ENCODE data around the gene FPR2. TPM values are rescaled to one million over a fixed set of nuclear protein-coding genes. Genes with fewer than 3 reads are reported as not detected.

Gene FPR2
- total and polyA plus RNA-seq, 4 donors, result 0.15 to 4.1 (median 2.4) TPM

DNA sequence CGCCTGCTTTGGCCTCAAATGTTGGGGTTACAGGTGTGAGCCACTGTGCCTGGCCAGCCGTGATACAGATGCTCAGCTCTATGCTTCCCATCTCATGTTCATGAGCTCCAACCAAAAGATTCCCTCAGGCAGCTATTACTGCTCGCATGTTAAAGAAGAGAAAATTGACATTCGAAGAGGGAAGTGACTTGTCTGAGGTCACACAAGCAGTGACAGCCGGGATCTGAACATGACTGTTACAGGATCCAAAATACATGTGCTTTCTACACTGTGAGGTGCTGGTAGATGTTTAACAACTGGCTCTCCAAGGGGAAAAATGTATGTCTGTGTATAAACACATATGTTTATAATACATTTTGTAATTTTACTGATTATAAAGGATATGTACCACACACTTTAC, 20.6 kb upstream of the FPR2 start:
- TF ChIP-seq, protein P1, sequence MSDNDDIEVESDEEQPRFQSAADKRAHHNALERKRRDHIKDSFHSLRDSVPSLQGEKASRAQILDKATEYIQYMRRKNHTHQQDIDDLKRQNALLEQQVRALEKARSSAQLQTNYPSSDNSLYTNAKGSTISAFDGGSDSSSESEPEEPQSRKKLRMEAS (IDR thresholded peaks at IDR 0.05), result no peak
- Histone ChIP-seq H3K36me3 (ENCODE audit: control insufficient read depth in 4 of 4, insufficient read depth in 3 of 4, low read depth in 1 of 4, low read length in 3 of 4) (no peaks in the 10 kb centered on the region), H3K27ac (ENCODE audit: low read depth in 1 of 2, low read length in 2 of 2) (no peak overlapping the region), H3K9ac (ENCODE audit: low read depth in 1 of 2, low read length in 2 of 2) (no peak overlapping the region), H3K4me1 (ENCODE audit: control insufficient read depth in 4 of 4, insufficient read depth in 4 of 4, low read length in 3 of 4) (peaks cover 0 to 2% (median 0%) of the 10 kb centered on the region in 4 donors), H3K4me3 (ENCODE audit: low read depth in 1 of 3, low read length in 3 of 3) (no peak overlapping the region), H3K27me3 (ENCODE audit: control insufficient read depth in 4 of 4, insufficient read depth in 4 of 4, low read length in 3 of 4) (peaks cover 0 to 3% (median 0%) of the 10 kb centered on the region in 4 donors), H3K9me3 (ENCODE audit: control insufficient read depth in 4 of 4, low read length in 3 of 4) (no peaks in the 10 kb centered on the region)
- no peak for DNase-seq (ENCODE audit: low spot score)
- 71% methylated on average over 5 of the region's 5 CpGs for WGBS

- no peak overlapping the region for H3K27ac ChIP-seq (ENCODE audit: low read depth in 1 of 2, low read length in 2 of 2)
- no peak overlapping the region for H3K9ac ChIP-seq (ENCODE audit: low read depth in 1 of 2, low read length in 2 of 2)
- H3K9me3 ChIP-seq (ENCODE audit: control insufficient read depth in 4 of 4, low read length in 3 of 4), result peaks cover 0 to 10% (median 4%) of the 10 kb centered on the region in 4 donors
- no peaks in the 10 kb centered on the region for H3K27me3 ChIP-seq (ENCODE audit: control insufficient read depth in 4 of 4, insufficient read depth in 4 of 4, low read length in 3 of 4)
- no peaks in the 10 kb centered on the region for H3K4me1 ChIP-seq (ENCODE audit: control insufficient read depth in 4 of 4, insufficient read depth in 4 of 4, low read length in 3 of 4)
- DNase-seq (ENCODE audit: low spot score), result no peak
- TF ChIP-seq, protein P1 (IDR thresholded peaks at IDR 0.05), result no peak
- TF ChIP-seq, protein P2, sequence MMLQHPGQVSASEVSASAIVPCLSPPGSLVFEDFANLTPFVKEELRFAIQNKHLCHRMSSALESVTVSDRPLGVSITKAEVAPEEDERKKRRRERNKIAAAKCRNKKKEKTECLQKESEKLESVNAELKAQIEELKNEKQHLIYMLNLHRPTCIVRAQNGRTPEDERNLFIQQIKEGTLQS (IDR thresholded peaks at IDR 0.05), result no peak
- TF ChIP-seq, protein P3, sequence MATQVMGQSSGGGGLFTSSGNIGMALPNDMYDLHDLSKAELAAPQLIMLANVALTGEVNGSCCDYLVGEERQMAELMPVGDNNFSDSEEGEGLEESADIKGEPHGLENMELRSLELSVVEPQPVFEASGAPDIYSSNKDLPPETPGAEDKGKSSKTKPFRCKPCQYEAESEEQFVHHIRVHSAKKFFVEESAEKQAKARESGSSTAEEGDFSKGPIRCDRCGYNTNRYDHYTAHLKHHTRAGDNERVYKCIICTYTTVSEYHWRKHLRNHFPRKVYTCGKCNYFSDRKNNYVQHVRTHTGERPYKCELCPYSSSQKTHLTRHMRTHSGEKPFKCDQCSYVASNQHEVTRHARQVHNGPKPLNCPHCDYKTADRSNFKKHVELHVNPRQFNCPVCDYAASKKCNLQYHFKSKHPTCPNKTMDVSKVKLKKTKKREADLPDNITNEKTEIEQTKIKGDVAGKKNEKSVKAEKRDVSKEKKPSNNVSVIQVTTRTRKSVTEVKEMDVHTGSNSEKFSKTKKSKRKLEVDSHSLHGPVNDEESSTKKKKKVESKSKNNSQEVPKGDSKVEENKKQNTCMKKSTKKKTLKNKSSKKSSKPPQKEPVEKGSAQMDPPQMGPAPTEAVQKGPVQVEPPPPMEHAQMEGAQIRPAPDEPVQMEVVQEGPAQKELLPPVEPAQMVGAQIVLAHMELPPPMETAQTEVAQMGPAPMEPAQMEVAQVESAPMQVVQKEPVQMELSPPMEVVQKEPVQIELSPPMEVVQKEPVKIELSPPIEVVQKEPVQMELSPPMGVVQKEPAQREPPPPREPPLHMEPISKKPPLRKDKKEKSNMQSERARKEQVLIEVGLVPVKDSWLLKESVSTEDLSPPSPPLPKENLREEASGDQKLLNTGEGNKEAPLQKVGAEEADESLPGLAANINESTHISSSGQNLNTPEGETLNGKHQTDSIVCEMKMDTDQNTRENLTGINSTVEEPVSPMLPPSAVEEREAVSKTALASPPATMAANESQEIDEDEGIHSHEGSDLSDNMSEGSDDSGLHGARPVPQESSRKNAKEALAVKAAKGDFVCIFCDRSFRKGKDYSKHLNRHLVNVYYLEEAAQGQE (IDR thresholded peaks at IDR 0.05), result no peak
- no peak for TF ChIP-seq FOXA1 (IDR thresholded peaks at IDR 0.05)
- TF ChIP-seq YY1 (IDR thresholded peaks at IDR 0.05), result no peak
- no peak for TF ChIP-seq NR2F2 (IDR thresholded peaks at IDR 0.05)
- TF ChIP-seq HNF4A (conservative IDR thresholded peaks at IDR 0.05), result no peak
- TF ChIP-seq TAF1 (conservative IDR thresholded peaks at IDR 0.05), result no peak
- TF ChIP-seq, protein P4, sequence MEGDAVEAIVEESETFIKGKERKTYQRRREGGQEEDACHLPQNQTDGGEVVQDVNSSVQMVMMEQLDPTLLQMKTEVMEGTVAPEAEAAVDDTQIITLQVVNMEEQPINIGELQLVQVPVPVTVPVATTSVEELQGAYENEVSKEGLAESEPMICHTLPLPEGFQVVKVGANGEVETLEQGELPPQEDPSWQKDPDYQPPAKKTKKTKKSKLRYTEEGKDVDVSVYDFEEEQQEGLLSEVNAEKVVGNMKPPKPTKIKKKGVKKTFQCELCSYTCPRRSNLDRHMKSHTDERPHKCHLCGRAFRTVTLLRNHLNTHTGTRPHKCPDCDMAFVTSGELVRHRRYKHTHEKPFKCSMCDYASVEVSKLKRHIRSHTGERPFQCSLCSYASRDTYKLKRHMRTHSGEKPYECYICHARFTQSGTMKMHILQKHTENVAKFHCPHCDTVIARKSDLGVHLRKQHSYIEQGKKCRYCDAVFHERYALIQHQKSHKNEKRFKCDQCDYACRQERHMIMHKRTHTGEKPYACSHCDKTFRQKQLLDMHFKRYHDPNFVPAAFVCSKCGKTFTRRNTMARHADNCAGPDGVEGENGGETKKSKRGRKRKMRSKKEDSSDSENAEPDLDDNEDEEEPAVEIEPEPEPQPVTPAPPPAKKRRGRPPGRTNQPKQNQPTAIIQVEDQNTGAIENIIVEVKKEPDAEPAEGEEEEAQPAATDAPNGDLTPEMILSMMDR (IDR thresholded peaks at IDR 0.05; ENCODE audit: low read depth, low read length, missing input control), result no peak
- no peak for TF ChIP-seq RAD21 (IDR thresholded peaks at IDR 0.05)
- TF ChIP-seq, protein P5, sequence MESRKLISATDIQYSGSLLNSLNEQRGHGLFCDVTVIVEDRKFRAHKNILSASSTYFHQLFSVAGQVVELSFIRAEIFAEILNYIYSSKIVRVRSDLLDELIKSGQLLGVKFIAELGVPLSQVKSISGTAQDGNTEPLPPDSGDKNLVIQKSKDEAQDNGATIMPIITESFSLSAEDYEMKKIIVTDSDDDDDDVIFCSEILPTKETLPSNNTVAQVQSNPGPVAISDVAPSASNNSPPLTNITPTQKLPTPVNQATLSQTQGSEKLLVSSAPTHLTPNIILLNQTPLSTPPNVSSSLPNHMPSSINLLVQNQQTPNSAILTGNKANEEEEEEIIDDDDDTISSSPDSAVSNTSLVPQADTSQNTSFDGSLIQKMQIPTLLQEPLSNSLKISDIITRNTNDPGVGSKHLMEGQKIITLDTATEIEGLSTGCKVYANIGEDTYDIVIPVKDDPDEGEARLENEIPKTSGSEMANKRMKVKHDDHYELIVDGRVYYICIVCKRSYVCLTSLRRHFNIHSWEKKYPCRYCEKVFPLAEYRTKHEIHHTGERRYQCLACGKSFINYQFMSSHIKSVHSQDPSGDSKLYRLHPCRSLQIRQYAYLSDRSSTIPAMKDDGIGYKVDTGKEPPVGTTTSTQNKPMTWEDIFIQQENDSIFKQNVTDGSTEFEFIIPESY (IDR thresholded peaks at IDR 0.05), result no peak
- TF ChIP-seq EGR1 (IDR thresholded peaks at IDR 0.05; ENCODE audit: low read depth in 2 of 2), result no peak
- TF ChIP-seq SP1 (IDR thresholded peaks at IDR 0.05), result no peak
- TF ChIP-seq JUND (IDR thresholded peaks at IDR 0.05), result no peak
- TF ChIP-seq GABPA (IDR thresholded peaks at IDR 0.05 in 1 of 2, conservative IDR thresholded peaks at IDR 0.05 in 1 of 2), result no peak
- no peak for TF ChIP-seq FOXA2 (IDR thresholded peaks at IDR 0.05)
- no peak for TF ChIP-seq RXRA (IDR thresholded peaks at IDR 0.05)
- no peak for TF ChIP-seq HNF4G (IDR thresholded peaks at IDR 0.05)
- no peaks in the 10 kb centered on the region for H3K36me3 ChIP-seq (ENCODE audit: control insufficient read depth in 4 of 4, insufficient read depth in 3 of 4, low read depth in 1 of 4, low read length in 3 of 4)
- H3K4me3 ChIP-seq (ENCODE audit: low read depth in 1 of 3, low read length in 3 of 3), result no peak overlapping the region
- WGBS, result 63% methylated on average over 6 of the region's 6 CpGs
Observed at GRCh38 chr19:51742789-51743188, 18.2 kb upstream of the FPR2 start.
